HG02981 (cell line): ENCODE measurements around the gene ADSS1.

Experiments
- ATAC-seq: cut with Tn5 transposase; IDR thresholded peaks from one replicate; pipeline ENCODE4 v1.9.1; 2021; ENCODE audit warnings: mild to moderate bottlenecking, moderate library complexity; ENCODE audit not compliant: unreplicated experiment

The ADSS1 gene

DNA sequence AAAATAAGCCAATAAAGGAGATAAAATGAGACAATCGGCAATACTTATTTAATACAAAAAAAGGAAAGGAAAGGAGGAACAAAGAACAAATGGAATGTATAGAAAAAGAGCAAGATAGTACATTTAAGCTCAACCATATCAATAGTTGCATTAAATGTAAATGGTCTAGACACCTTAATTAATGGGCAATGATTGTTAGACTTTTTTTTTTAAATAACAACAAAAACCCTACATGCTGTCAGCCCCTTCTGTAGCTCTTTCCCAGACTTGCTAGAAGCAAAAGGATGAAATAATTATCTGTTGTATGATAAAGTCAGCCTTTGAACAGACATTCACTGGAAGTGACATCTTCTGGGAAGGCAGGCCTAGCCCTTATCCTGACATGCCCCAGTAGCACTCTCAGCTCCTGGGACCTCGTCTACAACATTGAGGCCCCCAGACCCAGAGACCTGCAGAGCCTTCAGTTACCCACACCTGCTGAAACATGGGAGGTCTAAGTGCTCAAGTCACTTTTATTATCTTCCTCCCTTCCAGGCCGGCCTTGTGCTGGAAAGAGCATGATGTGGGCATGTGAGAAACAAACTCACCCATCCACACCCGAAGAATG, 42.3 kb downstream of the ADSS1 start:
- no peak for ATAC-seq

GRCh38 chr14:104766863-104767633, 43.0 kb downstream of the ADSS1 start:
- no peak for ATAC-seq

GRCh38 chr14:104767634-104767918, 43.5 kb downstream of the ADSS1 start:
- no peak for ATAC-seq

- ATAC-seq = peak; percentile 75
Observed at GRCh38 chr14:104768437-104769323, 44.7 kb downstream of the ADSS1 start.

- no peak for ATAC-seq
Observed at GRCh38 chr14:104769324-104770071, 45.5 kb downstream of the ADSS1 start.

GRCh38 chr14:104770072-104770579, 46.1 kb downstream of the ADSS1 start:
- no peak for ATAC-seq

DNA sequence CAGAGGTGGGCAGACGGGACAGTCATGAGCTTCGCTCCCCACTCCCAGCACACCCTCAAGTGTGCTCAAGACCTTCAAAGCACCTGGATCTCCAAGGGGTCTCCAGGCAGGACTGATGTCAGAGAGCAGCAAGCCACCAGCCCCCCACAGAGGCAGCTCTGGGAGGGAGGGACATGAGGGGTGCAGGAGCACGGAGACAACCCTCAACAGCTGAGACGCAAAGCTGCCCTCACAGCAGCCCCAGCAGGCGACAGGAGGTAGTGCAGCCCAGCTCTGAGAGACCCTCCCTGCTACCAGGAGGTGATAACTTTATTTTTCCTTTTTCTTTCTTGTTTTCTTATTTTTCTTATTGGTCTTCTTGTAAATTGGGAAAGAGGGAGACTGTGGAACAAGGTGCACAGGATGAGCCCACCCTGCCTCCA, 46.8 kb downstream of the ADSS1 start:
- ATAC-seq = no peak

- ATAC-seq = no peak
Observed at GRCh38 chr14:104771374-104771773, 47.3 kb downstream of the ADSS1 start.

- ATAC-seq = no peak
Observed at GRCh38 chr14:104771918-104772706, 48.1 kb downstream of the ADSS1 start.

- no peak for ATAC-seq
Observed at GRCh38 chr14:104772707-104773504, 48.9 kb downstream of the ADSS1 start.

- ATAC-seq = no peak
Observed at GRCh38 chr14:104773505-104774452, 49.8 kb downstream of the ADSS1 start.

- ATAC-seq = no peak
Observed at GRCh38 chr14:104774453-104775072, 50.5 kb downstream of the ADSS1 start.

DNA sequence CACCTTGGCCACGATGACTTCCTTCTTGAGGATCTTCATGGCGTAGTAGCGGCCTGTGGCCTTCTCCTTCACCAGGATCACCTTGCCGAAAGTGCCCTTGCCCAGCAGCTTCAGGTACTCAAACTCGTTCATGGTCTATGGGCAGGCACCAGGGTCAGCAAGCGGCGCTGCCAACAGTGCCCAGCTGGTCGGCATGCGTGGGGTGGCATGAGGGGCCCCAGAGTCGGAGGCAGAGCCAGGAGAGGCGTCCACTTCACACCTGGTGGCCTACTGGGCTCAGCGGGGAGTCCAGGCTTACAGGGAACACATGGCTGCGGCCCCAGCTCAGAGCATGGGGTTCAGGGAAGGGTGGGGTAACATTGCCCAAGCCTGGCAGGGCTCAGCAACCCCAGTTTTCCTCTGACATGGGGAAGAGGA, 51.1 kb downstream of the ADSS1 start:
- ATAC-seq = no peak

DNA sequence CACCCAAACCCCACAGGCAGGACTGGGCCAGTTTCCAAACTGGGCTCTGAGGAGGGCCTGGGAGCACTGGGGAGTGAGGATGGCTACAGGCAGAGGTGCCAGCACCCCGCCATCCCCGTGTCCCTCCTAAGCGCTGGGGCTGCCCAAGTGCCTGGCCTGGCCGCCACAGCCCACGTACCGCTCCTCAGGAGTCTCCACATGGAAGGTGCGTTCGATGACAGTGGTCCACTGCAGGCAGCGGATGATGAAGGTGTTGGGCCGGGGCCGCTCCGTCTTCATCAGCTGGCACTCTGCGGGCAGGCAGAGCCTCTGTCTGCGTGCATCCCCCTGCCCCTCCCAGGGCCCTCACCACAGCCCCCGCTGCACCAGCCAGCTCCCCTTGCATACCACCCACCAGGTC, 52.5 kb downstream of the ADSS1 start:
- no peak for ATAC-seq

GRCh38 chr14:104776961-104777807, 53.2 kb downstream of the ADSS1 start:
- ATAC-seq = no peak

- no peak for ATAC-seq
Observed at GRCh38 chr14:104777808-104778249, 53.8 kb downstream of the ADSS1 start.
